OCI-LY1 (cell line): Measurements from ENCODE around the gene LCAT.

ENCODE experiments used
- H2AFZ ChIP-seq: fragments of 200-600 bp; sonication (generic), shearing (Covaris generic); 2 replicates; pipeline ENCODE4 v1.6.0; 2014; ENCODE audit warnings: antibody characterized with exemption, mild to moderate bottlenecking, low read length
- H3F3A ChIP-seq: fragments of 200-600 bp; sonication (generic), shearing (Covaris generic); 2 replicates; pipeline ENCODE4 v1.6.0; 2014; ENCODE audit warnings: mild to moderate bottlenecking, antibody characterized with exemption, low read length, moderate library complexity; ENCODE audit not compliant: insufficient read depth
- H3K27ac ChIP-seq: fragments of 200-600 bp; sonication (generic); 2 replicates; pipeline ENCODE4 v1.5.1; 2014; ENCODE audit warnings: low read length, mixed run types, mild to moderate bottlenecking, low read depth; ENCODE audit not compliant: poor library complexity, severe bottlenecking
- H3K27me3 ChIP-seq: fragments of 200-600 bp; sonication (generic); 2 replicates; pipeline ENCODE4 v1.6.0; 2014; ENCODE audit warnings: antibody characterized with exemption, mild to moderate bottlenecking, low read length, moderate library complexity; ENCODE audit not compliant: insufficient read depth
- H3K36me3 ChIP-seq: fragments of 200-600 bp; sonication (generic); 2 replicates; pipeline ENCODE4 v1.6.1; 2014; ENCODE audit warnings: mild to moderate bottlenecking, antibody characterized with exemption, low read length, moderate library complexity, mixed read lengths; ENCODE audit not compliant: insufficient read depth
- H3K4me1 ChIP-seq: fragments of 200-600 bp; sonication (generic); 2 replicates; pipeline ENCODE4 v1.5.1; 2014; ENCODE audit warnings: mild to moderate bottlenecking, low read length, moderate library complexity; ENCODE audit not compliant: insufficient read depth, severe bottlenecking
- H3K4me2 ChIP-seq: fragments of 200-600 bp; sonication (generic), shearing (Covaris generic); 2 replicates; pipeline ENCODE4 v1.6.1; 2014; ENCODE audit warnings: low read length
- H3K4me3 ChIP-seq: fragments of 200-600 bp; sonication (generic); 2 replicates; pipeline ENCODE4 v1.5.1; 2014; ENCODE audit warnings: low read length, low read depth, mild to moderate bottlenecking, mixed read lengths; ENCODE audit not compliant: poor library complexity, severe bottlenecking
- H3K79me2 ChIP-seq: fragments of 200-600 bp; shearing (Covaris generic); 2 replicates; pipeline ENCODE4 v1.6.1; 2016; ENCODE audit warnings: mixed run types, low read length, mixed read lengths; ENCODE audit not compliant: insufficient read depth
- H3K9ac ChIP-seq: fragments of 200-600 bp; sonication (generic), shearing (Covaris generic); 2 replicates; pipeline ENCODE4 v1.6.1; 2014; ENCODE audit warnings: mild to moderate bottlenecking, low read length, mixed read lengths
- H3K9me2 ChIP-seq: fragments of 200-600 bp; sonication (generic), shearing (Covaris generic); 2 replicates; pipeline ENCODE4 v1.6.1; 2014; ENCODE audit warnings: low read depth, mild to moderate bottlenecking, low read length, mixed read lengths
- H3K9me3 ChIP-seq: fragments of 200-600 bp; shearing (Covaris generic); 2 replicates; pipeline ENCODE4 v1.6.1; 2014; ENCODE audit warnings: low read length, mixed read lengths
- H4K20me1 ChIP-seq: fragments of 200-600 bp; sonication (generic), shearing (Covaris generic); 2 replicates; pipeline ENCODE4 v1.6.0; 2016; ENCODE audit warnings: mild to moderate bottlenecking, low read length; ENCODE audit not compliant: insufficient read depth
- CTCF ChIP-seq: fragments of 200-600 bp; sonication (generic), shearing (Covaris generic); IDR thresholded peaks from 2 replicates; pipeline ENCODE4 v1.5.1; 2017; ENCODE audit warnings: mild to moderate bottlenecking, antibody characterized with exemption, low read length, moderate library complexity, mixed read lengths
- EZH2 ChIP-seq: fragments of 200-600 bp; sonication (generic), shearing (Covaris generic); IDR thresholded peaks from 2 replicates; pipeline ENCODE4 v1.8.0; 2017; ENCODE audit warnings: borderline replicate concordance, mixed run types, mild to moderate bottlenecking, antibody characterized with exemption, low read length, moderate library complexity, mixed read lengths

LCAT gene

DNA sequence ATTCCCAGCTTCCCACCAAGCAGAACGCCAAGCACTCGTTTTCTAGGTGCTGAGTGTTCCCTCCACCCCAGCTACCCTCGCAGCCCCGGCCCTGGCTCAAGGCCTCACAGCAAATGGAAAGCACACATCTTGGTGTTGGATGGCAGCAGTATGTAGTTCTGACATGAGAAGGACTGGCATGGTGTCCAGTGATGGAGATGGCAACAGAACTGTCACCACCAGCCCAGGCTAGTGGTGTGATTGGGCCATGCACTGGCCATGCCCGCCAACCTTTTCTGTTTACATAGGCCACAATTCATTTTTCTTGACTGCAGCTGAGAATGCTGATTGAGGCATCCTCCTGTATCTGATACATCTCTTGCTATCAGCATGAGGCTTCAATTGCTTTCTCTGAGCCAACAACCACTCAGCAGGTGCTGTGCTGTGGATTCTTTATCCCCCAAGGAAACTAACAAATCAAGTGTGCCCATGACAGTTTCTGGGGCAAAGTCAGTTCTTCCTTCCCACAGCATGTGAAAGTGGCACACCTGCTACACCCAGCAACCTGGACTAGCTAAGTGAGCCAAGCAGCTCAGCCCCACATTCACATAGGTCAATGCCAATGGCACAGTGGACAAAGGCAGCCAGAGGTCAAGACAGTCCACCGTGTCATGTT lies 20.7 kb upstream of the LCAT start:
- Histone ChIP-seq H2AFZ (no peak overlapping the region), H3K4me2 (no peak overlapping the region), H3K36me3 (0 out of 2 replicates have a peak, but pooled peaks cover 5% of the 10 kb centered on the region), H3K9ac (no peak overlapping the region), H3K9me3 (no peaks in the 10 kb centered on the region), H3K27me3 (no peaks in the 10 kb centered on the region), H4K20me1 (no peaks in the 10 kb centered on the region), H3K79me2 (no peaks in the 10 kb centered on the region), H3F3A (no peaks in the 10 kb centered on the region), H3K4me1 (peaks cover 33% of the 10 kb centered on the region), H3K4me3 (no peak overlapping the region), H3K9me2 (no peaks in the 10 kb centered on the region), H3K27ac (no peak overlapping the region)
- no peak for TF ChIP-seq EZH2
- no peak for TF ChIP-seq CTCF

DNA sequence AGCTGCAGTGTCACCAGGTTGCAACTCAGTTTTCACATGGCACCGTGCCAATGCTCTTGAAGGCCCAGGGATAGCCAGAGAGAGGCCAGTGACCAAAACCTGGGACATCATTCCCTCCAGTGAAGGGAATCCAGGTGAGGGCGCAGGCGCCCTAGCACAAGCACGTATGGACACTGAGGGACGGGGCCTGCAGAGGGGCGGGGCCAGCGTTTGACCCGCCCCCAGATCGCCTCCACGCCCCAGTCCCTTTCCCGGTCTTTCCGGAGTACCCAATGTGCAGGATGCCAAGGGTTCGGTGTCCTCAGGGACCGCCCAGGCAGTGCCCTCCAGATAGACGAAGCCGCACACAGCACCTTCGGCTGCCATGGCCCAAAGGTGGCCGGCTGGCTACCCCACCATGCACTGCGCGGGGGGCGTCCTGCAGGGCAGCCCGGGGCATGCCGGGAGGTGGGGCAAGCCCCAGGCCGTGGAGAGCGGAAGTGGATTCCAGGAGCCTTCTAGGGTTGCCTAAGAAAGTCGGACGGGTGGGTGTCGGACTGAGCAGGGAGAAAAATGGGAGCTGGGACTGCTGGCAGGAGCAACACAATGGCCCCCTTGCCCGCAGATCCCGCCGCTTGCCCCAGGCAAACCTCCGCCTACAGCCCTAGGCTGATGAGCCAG lies 19.9 kb upstream of the LCAT start:
- H3K4me1 ChIP-seq, result peaks cover 24% of the 10 kb centered on the region
- H3K4me2 ChIP-seq, result no peak overlapping the region
- no peak overlapping the region for H2AFZ ChIP-seq
- no peaks in the 10 kb centered on the region for H3K79me2 ChIP-seq
- TF ChIP-seq EZH2 (no peak), CTCF (no peak)
- H3K9ac ChIP-seq, result no peak overlapping the region
- H3K27ac ChIP-seq, result no peak overlapping the region
- no peaks in the 10 kb centered on the region for H3K9me2 ChIP-seq
- H3K4me3 ChIP-seq, result no peak overlapping the region
- H3F3A ChIP-seq, result no peaks in the 10 kb centered on the region
- H3K9me3 ChIP-seq, result no peaks in the 10 kb centered on the region
- 0 out of 2 replicates have a peak, but pooled peaks cover 5% of the 10 kb centered on the region for H3K36me3 ChIP-seq
- no peaks in the 10 kb centered on the region for H4K20me1 ChIP-seq
- no peaks in the 10 kb centered on the region for H3K27me3 ChIP-seq

GRCh38 chr16:67963292-67963661 lies 19.4 kb upstream of the LCAT start:
- Histone ChIP-seq H3K4me1 (peaks cover 23% of the 10 kb centered on the region), H3K4me2 (no peak overlapping the region), H3K36me3 (0 out of 2 replicates have a peak, but pooled peaks cover 5% of the 10 kb centered on the region), H3K9ac (no peak overlapping the region), H2AFZ (no peak overlapping the region), H3K27ac (no peak overlapping the region), H3F3A (no peaks in the 10 kb centered on the region), H3K9me3 (no peaks in the 10 kb centered on the region), H3K9me2 (no peaks in the 10 kb centered on the region), H3K79me2 (no peaks in the 10 kb centered on the region), H3K4me3 (no peak overlapping the region), H4K20me1 (no peaks in the 10 kb centered on the region), H3K27me3 (no peaks in the 10 kb centered on the region)
- TF ChIP-seq CTCF, result no peak
- TF ChIP-seq EZH2, result no peak
